K562 (cell line): Measurements from ENCODE around the gene KCNG1. TPM values are rescaled to one million over a fixed set of nuclear protein-coding genes. Genes with fewer than 3 reads are reported as not detected.

Experiments used
- BHLHE40 ChIP-seq: IDR thresholded peaks from 2 replicates; pipeline ENCODE4 v1.6.1; 2011; ENCODE audit warnings: low read length, improper control_type of control experiment
- BRCA1 ChIP-seq, 2 experiments: fragments of 450-650 bp in 1 of 2; sonication (generic) in 1 of 2; formaldehyde crosslinking in 1 of 2; IDR thresholded peaks; 2 replicates each; pipeline versions ENCODE4 v1.5.0 to v1.6.1; 2017 to 2020; ENCODE audit warnings: mild to moderate bottlenecking in 1 of 2, missing genetic modification reagents in 1 of 2
- CBFA2T3 ChIP-seq: fragments of 450-650 bp; IDR thresholded peaks from 2 replicates; pipeline ENCODE4 v1.6.1; 2017
- DNMT1 ChIP-seq: fragments of 450-650 bp; IDR thresholded peaks from 2 replicates; pipeline ENCODE4 v1.6.1; 2016; ENCODE audit warnings: antibody characterized with exemption, mild to moderate bottlenecking
- ELF4 ChIP-seq: fragments of 450-650 bp; formaldehyde crosslinking; IDR thresholded peaks from 2 replicates; pipeline ENCODE4 v1.4.0; 2022; ENCODE audit warnings: missing genetic modification characterization
- ETV6 ChIP-seq, 3 experiments: fragments of 150-350 bp in 1 of 3; sonication (generic) in 1 of 3; formaldehyde crosslinking in 1 of 3; IDR thresholded peaks; 2 replicates each; pipeline versions ENCODE4 v1.6.1 to v1.8.0; 2014 to 2022; ENCODE audit warnings: borderline replicate concordance in 2 of 3, low read depth in 2 of 3, antibody characterized with exemption in 1 of 3, low read length in 1 of 3, mild to moderate bottlenecking in 1 of 3, missing genetic modification reagents in 1 of 3
- KLF6 ChIP-seq: fragments of 250-450 bp; sonication (Bioruptor Pico); IDR thresholded peaks from 2 replicates; pipeline ENCODE4 v1.4.0; 2020; ENCODE audit warnings: mild to moderate bottlenecking, moderate library complexity, borderline replicate concordance
- LARP7 ChIP-seq: fragments of 450-650 bp; IDR thresholded peaks from 2 replicates; pipeline ENCODE4 v1.6.1; 2016
- MEF2A ChIP-seq: IDR thresholded peaks from 2 replicates; pipeline ENCODE4 v1.6.1; 2011; ENCODE audit warnings: low read depth, mild to moderate bottlenecking, low read length, moderate library complexity; ENCODE audit not compliant: control insufficient read depth
- MTA1 ChIP-seq: fragments of 450-650 bp; IDR thresholded peaks from 2 replicates; pipeline ENCODE4 v1.6.1; 2017; ENCODE audit warnings: borderline replicate concordance
- NFATC3 ChIP-seq: fragments of 450-650 bp; IDR thresholded peaks from 2 replicates; pipeline ENCODE4 v1.6.1; 2017; ENCODE audit warnings: mild to moderate bottlenecking
- NFRKB ChIP-seq: fragments of 450-650 bp; IDR thresholded peaks from 2 replicates; pipeline ENCODE4 v1.6.1; 2016; ENCODE audit warnings: low read depth
- RBM14 ChIP-seq: fragments of 200-400 bp; formaldehyde crosslinking; IDR thresholded peaks from 2 replicates; pipeline ENCODE4 v1.6.1; 2018; ENCODE audit warnings: low read depth, mild to moderate bottlenecking, low read length, moderate library complexity, borderline replicate concordance; ENCODE audit not compliant: insufficient read depth
- SMARCE1 ChIP-seq: fragments of 450-650 bp; IDR thresholded peaks from 2 replicates; pipeline ENCODE4 v1.7.1; 2016; ENCODE audit warnings: mild to moderate bottlenecking
- THRAP3 ChIP-seq: fragments of 450-650 bp; IDR thresholded peaks from 2 replicates; pipeline ENCODE4 v1.6.1; 2016; ENCODE audit warnings: mild to moderate bottlenecking, inconsistent platforms, borderline replicate concordance
- ZFP36 ChIP-seq: fragments of 150-350 bp; IDR thresholded peaks from 2 replicates; pipeline ENCODE4 v1.6.1; 2018; ENCODE audit warnings: low read length, low read depth; ENCODE audit not compliant: partially characterized antibody
- ZNF165 ChIP-seq: fragments of 250-450 bp; sonication (Bioruptor Pico); IDR thresholded peaks from 2 replicates; pipeline ENCODE4 v1.4.0; 2020; ENCODE audit warnings: borderline replicate concordance
- ZSCAN32 ChIP-seq: fragments of 450-650 bp; formaldehyde crosslinking; IDR thresholded peaks from 2 replicates; pipeline ENCODE4 v1.4.0; 2020; ENCODE audit warnings: mild to moderate bottlenecking, moderate library complexity
- polyA plus RNA-seq, 8 experiments: library from polyadenylated mRNA; depleted of rRNA in 4 of 8; stranded (reverse) in 5 of 8; unstranded in 3 of 8; fragments of >200 nt; fragmentation: Nextera tagmentation in 2 of 8; fragmentation: Illumina TruSeq in 1 of 8; extraction: Ambion mirVana in 2 of 8; extraction: Trizol in 1 of 8; gene quantifications; 2 replicates each; pipeline versions ENCODE4 v1.2.1 to v1.2.3, GENCODE V29; 2011 to 2014; ENCODE audit warnings: inconsistent platforms in 1 of 8, missing spikeins in 1 of 8
- total RNA-seq, 7 experiments: library from RNA; depleted of rRNA in 6 of 7; stranded (reverse); fragments of >200 nt in 6 of 7; fragmentation: Illumina TruSeq in 2 of 7; extraction: Trizol in 2 of 7; gene quantifications; 2 replicates each; pipeline versions ENCODE4 v1.2.1 to v1.2.3, GENCODE V29; 2011 to 2021; ENCODE audit warnings: low replicate concordance in 1 of 7
- TF ChIP-seq, protein P1 (sequence below): sonication (generic); formaldehyde crosslinking; IDR thresholded peaks from 2 replicates; pipeline ENCODE4 v1.8.0; 2022; ENCODE audit warnings: missing genetic modification reagents, mild to moderate bottlenecking, borderline replicate concordance
- TF ChIP-seq, protein P2 (sequence below): fragments of 450-650 bp; IDR thresholded peaks from 2 replicates; pipeline ENCODE4 v1.6.1; 2016; ENCODE audit warnings: borderline replicate concordance
- TF ChIP-seq, protein P3 (sequence below): fragments of 450-650 bp; formaldehyde crosslinking; IDR thresholded peaks from 2 replicates; pipeline ENCODE4 v1.4.0; 2020; ENCODE audit warnings: mild to moderate bottlenecking
- TF ChIP-seq, protein P4 (sequence below): fragments of 450-650 bp; IDR thresholded peaks from 2 replicates; pipeline ENCODE4 v1.6.1; 2016

The KCNG1 gene
- total and polyA plus RNA-seq, 9 of the 15 experiments (the other 6 are each of a cell fraction or from before 2014, with no cell fraction given), result 0.06 to 1.5 (median 0.22) TPM; not detected in 2

DNA sequence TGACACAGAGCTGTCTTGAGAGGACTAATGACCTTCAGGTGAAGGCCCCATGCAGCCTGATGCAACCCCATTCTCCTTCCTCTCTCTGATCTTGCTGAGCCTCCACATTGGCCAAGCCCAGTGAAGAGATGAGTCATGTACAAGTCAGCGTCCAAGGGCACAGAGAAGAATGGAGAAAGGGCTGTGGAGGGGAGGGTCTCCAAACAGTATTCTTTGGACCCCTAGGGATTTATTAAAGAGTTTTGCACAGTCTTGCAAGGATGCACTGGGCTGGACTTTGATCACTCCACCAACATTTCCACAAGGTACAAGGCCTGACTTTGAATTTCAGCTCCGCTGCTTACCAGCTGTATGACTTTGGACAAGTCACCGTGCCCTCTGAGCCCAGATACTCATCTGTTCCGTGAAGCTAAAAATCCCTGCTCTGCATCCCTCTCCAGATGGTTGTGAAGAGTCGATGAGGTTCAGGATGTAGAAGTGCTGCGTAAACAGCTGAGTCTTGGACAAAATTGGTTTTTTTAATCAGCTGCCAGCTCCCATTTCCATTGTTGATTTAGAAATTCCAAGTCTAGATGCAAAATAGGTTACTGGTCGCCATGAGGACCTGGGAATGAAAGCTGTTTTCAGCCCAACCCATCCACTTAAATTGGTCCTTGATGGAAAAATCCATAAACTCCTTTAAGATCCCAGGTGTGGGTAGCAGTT, 14.1 kb upstream of the KCNG1 start (continued):
- peak; percentile 63; the same call in 1 of the 2 replicates for TF ChIP-seq KLF6 (CRISPR knock-in tag)
- no peak for TF ChIP-seq MEF2A
- TF ChIP-seq, protein P1, sequence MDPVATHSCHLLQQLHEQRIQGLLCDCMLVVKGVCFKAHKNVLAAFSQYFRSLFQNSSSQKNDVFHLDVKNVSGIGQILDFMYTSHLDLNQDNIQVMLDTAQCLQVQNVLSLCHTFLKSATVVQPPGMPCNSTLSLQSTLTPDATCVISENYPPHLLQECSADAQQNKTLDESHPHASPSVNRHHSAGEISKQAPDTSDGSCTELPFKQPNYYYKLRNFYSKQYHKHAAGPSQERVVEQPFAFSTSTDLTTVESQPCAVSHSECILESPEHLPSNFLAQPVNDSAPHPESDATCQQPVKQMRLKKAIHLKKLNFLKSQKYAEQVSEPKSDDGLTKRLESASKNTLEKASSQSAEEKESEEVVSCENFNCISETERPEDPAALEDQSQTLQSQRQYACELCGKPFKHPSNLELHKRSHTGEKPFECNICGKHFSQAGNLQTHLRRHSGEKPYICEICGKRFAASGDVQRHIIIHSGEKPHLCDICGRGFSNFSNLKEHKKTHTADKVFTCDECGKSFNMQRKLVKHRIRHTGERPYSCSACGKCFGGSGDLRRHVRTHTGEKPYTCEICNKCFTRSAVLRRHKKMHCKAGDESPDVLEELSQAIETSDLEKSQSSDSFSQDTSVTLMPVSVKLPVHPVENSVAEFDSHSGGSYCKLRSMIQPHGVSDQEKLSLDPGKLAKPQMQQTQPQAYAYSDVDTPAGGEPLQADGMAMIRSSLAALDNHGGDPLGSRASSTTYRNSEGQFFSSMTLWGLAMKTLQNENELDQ (CRISPR knock-in tag), result no peak
- no peak for TF ChIP-seq BHLHE40
- TF ChIP-seq, protein P2, sequence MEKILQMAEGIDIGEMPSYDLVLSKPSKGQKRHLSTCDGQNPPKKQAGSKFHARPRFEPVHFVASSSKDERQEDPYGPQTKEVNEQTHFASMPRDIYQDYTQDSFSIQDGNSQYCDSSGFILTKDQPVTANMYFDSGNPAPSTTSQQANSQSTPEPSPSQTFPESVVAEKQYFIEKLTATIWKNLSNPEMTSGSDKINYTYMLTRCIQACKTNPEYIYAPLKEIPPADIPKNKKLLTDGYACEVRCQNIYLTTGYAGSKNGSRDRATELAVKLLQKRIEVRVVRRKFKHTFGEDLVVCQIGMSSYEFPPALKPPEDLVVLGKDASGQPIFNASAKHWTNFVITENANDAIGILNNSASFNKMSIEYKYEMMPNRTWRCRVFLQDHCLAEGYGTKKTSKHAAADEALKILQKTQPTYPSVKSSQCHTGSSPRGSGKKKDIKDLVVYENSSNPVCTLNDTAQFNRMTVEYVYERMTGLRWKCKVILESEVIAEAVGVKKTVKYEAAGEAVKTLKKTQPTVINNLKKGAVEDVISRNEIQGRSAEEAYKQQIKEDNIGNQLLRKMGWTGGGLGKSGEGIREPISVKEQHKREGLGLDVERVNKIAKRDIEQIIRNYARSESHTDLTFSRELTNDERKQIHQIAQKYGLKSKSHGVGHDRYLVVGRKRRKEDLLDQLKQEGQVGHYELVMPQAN, result no peak
- no peak for TF ChIP-seq LARP7
- no peak for TF ChIP-seq CBFA2T3
- TF ChIP-seq ELF4 (CRISPR knock-in tag), result no peak
- TF ChIP-seq THRAP3, result no peak
- no peak for TF ChIP-seq RBM14
- no peak for TF ChIP-seq SMARCE1
- TF ChIP-seq BRCA1 (IDR thresholded peaks at IDR 0.05), result no peak
- no peak for TF ChIP-seq BRCA1 (CRISPR knock-in tag; IDR thresholded peaks at IDR 0.05)
- TF ChIP-seq ETV6 (IDR thresholded peaks at IDR 0.05; ENCODE audit: borderline replicate concordance in 1 of 2, low read depth in 2 of 2, low read length in 1 of 2), result no peak
- TF ChIP-seq ETV6 (CRISPR knock-in tag; IDR thresholded peaks at IDR 0.05; ENCODE audit: borderline replicate concordance), result no peak
- TF ChIP-seq, protein P3, sequence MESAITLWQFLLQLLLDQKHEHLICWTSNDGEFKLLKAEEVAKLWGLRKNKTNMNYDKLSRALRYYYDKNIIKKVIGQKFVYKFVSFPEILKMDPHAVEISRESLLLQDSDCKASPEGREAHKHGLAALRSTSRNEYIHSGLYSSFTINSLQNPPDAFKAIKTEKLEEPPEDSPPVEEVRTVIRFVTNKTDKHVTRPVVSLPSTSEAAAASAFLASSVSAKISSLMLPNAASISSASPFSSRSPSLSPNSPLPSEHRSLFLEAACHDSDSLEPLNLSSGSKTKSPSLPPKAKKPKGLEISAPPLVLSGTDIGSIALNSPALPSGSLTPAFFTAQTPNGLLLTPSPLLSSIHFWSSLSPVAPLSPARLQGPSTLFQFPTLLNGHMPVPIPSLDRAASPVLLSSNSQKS (CRISPR knock-in tag), result no peak
- TF ChIP-seq ZSCAN32 (CRISPR knock-in tag), result peak; percentile 78
- TF ChIP-seq DNMT1, result no peak
- TF ChIP-seq, protein P4, sequence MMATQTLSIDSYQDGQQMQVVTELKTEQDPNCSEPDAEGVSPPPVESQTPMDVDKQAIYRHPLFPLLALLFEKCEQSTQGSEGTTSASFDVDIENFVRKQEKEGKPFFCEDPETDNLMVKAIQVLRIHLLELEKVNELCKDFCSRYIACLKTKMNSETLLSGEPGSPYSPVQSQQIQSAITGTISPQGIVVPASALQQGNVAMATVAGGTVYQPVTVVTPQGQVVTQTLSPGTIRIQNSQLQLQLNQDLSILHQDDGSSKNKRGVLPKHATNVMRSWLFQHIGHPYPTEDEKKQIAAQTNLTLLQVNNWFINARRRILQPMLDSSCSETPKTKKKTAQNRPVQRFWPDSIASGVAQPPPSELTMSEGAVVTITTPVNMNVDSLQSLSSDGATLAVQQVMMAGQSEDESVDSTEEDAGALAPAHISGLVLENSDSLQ, result no peak
- no peak for TF ChIP-seq NFRKB
- no peak for TF ChIP-seq NFATC3
- 0 out of 2 replicates have a peak, but pooled peaks have one; percentile 7 for TF ChIP-seq ZNF165 (CRISPR knock-in tag)
- no peak for TF ChIP-seq ZFP36
- no peak for TF ChIP-seq MTA1
